Epithelial cell of proximal tubule (primary cell): Measurements from ENCODE around the gene FH. TPM values are rescaled to one million over a fixed set of nuclear protein-coding genes. Genes with fewer than 3 reads are reported as not detected.

Experiments
- DNase-seq: peaks from one replicate; pipeline ENCODE4 v3.0.0-alpha.2; 2011; ENCODE audit warnings: low read depth
- H3K4me3 ChIP-seq: 2 replicates; pipeline ENCODE4 v1.5.1; 2011; ENCODE audit warnings: low read depth, mild to moderate bottlenecking, low read length
- CTCF ChIP-seq: conservative IDR thresholded peaks from 2 replicates; pipeline ENCODE4 v1.5.1; 2012; ENCODE audit warnings: low read depth, mild to moderate bottlenecking, low read length
- total RNA-seq: library from RNA; depleted of rRNA; stranded (reverse); fragments of >200 nt; gene quantifications from 2 replicates; pipeline ENCODE4 v1.2.3, GENCODE V29; 2015

FH gene
- total RNA-seq, 1 donor from 2014 or later = 75.1 TPM

- no peak for TF ChIP-seq CTCF
- H3K4me3 ChIP-seq = no peak overlapping the region
- DNase-seq = no peak
These were observed 16.1 kb downstream of the FH start for GRCh38 chr1:241503444-241503843.

GRCh38 chr1:241499910-241500309 is 19.6 kb downstream of the FH start:
- no peak overlapping the region for H3K4me3 ChIP-seq
- no peak for DNase-seq
- TF ChIP-seq CTCF = peak; percentile 73

GRCh38 chr1:241495741-241496140 is 23.8 kb downstream of the FH start:
- no peak for DNase-seq
- H3K4me3 ChIP-seq = no peak overlapping the region
- TF ChIP-seq CTCF = no peak

- TF ChIP-seq CTCF = no peak
- no peak overlapping the region for H3K4me3 ChIP-seq
- DNase-seq = no peak
These were observed 30.8 kb downstream of the FH start for GRCh38 chr1:241488739-241489138.

- TF ChIP-seq CTCF = peak; percentile 63
- DNase-seq = no peak
- no peak overlapping the region for H3K4me3 ChIP-seq
These were observed 34.0 kb downstream of the FH start for GRCh38 chr1:241485554-241485992.

- no peak for TF ChIP-seq CTCF
- H3K4me3 ChIP-seq = no peak overlapping the region
- DNase-seq = no peak
These were observed 34.4 kb downstream of the FH start for GRCh38 chr1:241485145-241485544.

- DNase-seq = no peak
These were observed 36.7 kb downstream of the FH start for GRCh38 chr1:241482761-241483250.

More at GRCh38 chr1:241482761-241483250, 36.7 kb downstream of the FH start:
- TF ChIP-seq CTCF = no peak
- H3K4me3 ChIP-seq = no peak overlapping the region
